Left hindlimb (tissue), 1 donor: ENCODE results near the gene GRK4.
"Not testable (repeated sequence)": the region's sequence is repeated elsewhere in the genome, so short reads cannot be mapped to it uniquely, and the experiment has no call there.

ENCODE experiments used
- DNase-seq: peaks from one replicate; pipeline ENCODE4 v3.0.0-alpha.2; 2018

Gene GRK4

DNA sequence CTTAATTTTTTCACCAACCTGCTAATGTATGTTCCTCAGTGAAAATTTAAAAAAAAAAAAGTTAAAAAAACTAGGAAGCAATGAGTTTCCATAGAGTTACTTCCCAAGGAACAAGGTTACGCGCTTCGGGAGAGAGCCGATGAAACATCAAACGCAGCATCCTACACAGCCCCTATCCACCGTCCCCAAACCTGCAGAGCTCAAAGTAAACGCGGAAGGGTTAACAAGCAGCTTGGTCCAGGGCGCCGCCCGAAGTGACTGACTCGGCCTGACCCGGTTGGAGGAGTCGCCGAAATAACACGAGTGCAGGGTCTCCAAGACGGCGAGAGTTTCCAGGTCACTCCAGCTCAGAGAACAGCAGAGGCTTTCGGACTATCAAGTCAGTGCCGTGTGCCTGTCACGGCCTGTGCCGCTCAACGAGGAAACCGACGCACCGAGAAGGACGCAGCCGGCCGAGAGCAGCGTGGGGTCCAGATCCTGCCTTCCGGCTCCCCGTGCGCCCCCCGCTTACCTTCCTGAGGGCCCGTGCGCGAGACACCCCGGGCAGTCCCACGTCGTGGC lies 677 bp upstream of the GRK4 start:
- no peak for DNase-seq

- no peak for DNase-seq
Measured at GRCh38 chr4:2963966-2964471, 648 bp downstream of the GRK4 start.

- no peak for DNase-seq
Measured at GRCh38 chr4:2964706-2965258, 1.4 kb downstream of the GRK4 start.

- no peak for DNase-seq
Measured at GRCh38 chr4:2965262-2965661, 1.9 kb downstream of the GRK4 start.

GRCh38 chr4:2968381-2968780 lies 5.0 kb downstream of the GRK4 start:
- no peak for DNase-seq

GRCh38 chr4:2971275-2971674 lies 7.9 kb downstream of the GRK4 start:
- DNase-seq: no peak

GRCh38 chr4:2977211-2978088 lies 14.1 kb downstream of the GRK4 start:
- DNase-seq: no peak

GRCh38 chr4:2981256-2981819 lies 18.0 kb downstream of the GRK4 start:
- DNase-seq: no peak

DNA sequence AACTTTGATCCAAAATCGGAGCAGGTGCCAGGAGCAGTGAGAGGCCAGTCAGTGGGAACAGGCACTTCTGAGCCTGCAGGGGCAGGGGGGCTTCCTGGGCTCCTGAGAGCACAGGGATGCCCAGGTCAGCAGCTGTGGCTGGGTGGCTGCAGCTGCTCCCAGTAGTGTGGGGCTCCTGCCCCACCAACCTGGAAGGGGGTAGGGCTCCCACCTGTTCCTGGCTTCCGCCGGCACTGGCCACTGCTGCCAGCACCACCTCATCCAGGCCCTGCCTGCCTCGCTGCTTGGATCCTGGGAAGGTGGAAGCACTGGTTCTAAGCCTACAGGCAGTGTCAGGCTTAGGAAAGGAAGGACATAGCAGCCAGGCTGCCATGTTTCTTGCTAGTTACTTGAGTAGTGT lies 18.6 kb downstream of the GRK4 start:
- DNase-seq: no peak

DNA sequence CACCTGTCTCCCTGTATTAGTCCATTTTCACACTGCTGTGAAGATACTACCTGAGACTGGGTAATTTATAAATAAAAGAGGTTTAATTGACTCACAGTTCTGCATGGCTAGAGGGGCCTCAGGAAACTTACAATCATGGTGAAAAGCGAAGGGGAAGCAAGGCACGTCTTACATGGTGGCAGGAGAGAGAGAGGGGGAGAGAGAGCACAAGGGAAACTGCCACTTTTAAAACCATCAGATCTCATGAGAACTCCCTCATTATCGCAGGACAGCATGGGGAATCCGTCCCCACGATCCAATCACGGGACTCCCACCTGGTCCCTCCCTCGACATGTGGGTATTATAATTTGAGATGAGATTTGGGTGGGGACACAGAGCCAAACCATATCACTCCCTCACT lies 20.3 kb downstream of the GRK4 start:
- DNase-seq: not testable (repeated sequence)

DNA sequence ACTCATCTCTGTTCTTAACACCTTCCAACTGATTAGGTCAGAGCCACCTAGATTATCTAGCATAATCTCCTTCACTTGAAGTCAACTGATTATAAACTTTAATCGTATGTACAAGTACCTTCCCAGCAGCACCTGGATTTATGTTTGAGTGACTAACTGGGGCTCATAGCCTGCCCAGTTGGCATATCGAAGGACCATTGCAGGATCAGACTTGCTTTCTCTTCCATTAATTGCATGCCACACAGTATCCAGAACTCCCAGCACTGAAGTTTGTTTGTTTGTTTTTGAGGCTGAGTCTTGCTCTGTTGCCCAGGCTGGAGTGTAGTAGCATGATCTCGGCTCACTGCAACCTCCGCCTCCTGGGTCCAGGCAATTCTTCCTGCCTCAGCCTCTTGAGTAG lies 27.9 kb downstream of the GRK4 start:
- no peak for DNase-seq

DNA sequence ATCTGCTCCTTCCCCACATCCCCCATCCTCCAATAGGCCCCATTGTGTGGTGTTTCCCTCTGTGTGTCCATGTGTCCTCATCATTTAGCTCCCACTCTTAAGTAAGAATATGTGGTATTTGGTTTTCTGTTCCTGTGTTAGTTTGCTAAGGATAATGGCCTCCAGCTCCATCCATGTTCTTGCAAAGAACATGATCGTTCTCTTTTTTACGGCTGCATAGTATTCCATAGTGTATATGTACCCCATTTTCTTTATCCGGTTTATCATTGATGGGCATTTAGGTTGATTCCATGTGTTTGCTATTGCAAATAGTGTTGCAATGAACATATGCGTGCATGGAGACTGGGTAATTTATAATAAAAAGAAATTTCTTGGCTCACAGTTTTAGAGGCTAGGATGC lies 31.5 kb downstream of the GRK4 start:
- DNase-seq: no peak

DNA sequence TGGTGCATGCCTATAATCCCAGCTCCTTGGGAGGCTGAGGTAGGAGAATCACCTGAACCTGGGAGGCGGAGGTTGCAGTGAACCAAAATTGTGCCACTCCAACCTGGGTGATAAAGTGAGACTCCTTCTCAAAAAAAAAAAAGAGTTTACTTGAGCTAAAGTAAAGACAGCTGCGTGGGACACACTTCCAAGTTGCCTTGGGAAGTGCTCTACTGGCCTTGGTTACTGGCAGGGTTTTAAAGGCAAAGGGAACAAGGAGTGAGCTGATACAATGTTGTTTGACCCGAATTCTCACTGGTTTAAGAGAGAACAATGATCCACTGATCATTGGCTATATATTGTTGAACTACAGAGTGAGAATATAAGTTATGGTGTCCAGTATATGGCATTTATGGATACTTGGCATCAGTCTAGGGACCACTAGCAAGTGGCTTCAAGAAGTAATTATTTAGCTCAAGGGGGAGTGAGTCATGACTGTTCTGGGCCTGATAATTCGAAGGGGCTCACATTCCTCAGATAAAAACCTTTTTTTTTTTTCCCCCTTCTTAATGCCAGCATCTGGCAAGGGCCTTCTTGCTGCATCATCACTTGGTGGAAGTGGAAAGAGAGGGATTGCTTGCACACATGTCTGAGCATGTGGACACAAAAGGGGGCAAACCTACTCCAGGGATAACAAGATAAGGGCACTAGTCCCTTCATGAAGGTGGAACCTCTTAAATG lies 32.3 kb downstream of the GRK4 start:
- DNase-seq: no peak

- no peak for DNase-seq
Measured at GRCh38 chr4:2996415-2996814, 33.0 kb downstream of the GRK4 start.

- DNase-seq: no peak
Measured at GRCh38 chr4:3007724-3008123, 44.4 kb downstream of the GRK4 start.

GRCh38 chr4:3009422-3009821 lies 46.1 kb downstream of the GRK4 start:
- DNase-seq: no peak

DNA sequence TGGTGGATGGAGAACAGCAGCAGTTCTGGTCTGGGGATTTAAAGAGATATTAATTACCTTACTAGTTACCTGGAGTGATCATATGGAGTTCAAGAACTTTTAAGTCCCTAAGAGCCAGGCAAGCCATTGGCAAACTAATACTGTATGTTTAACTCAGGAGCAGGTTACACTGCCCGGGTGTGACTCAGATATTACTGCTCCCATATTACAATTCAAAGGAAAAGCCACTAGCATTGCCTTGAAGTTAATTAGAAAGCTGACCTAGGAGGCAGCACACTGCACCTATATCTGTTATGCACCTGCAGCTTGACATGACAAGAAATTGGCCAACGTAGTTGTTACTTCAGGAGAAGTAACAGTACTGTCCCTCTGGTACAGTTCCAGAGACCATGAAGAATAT lies 47.2 kb downstream of the GRK4 start:
- DNase-seq: no peak

DNA sequence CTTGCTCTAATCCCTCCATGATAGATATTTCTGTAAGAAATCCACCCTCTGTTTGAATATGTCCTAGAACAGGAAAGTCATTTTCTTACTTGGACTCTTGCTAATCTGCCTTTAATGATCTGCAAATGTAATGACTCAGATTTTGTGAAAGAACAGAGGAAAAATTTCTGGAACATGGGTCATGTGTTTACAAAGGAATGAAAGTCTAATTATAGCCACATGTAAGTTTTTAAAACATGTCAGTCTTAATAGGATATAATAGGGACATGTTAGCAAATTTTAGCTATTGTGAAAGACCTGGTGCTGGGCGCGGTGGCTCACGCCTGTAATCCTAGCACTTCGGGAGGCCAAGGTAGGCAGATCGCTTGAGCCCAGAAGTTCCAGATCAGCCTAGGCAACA lies 47.6 kb downstream of the GRK4 start:
- DNase-seq: no peak

DNA sequence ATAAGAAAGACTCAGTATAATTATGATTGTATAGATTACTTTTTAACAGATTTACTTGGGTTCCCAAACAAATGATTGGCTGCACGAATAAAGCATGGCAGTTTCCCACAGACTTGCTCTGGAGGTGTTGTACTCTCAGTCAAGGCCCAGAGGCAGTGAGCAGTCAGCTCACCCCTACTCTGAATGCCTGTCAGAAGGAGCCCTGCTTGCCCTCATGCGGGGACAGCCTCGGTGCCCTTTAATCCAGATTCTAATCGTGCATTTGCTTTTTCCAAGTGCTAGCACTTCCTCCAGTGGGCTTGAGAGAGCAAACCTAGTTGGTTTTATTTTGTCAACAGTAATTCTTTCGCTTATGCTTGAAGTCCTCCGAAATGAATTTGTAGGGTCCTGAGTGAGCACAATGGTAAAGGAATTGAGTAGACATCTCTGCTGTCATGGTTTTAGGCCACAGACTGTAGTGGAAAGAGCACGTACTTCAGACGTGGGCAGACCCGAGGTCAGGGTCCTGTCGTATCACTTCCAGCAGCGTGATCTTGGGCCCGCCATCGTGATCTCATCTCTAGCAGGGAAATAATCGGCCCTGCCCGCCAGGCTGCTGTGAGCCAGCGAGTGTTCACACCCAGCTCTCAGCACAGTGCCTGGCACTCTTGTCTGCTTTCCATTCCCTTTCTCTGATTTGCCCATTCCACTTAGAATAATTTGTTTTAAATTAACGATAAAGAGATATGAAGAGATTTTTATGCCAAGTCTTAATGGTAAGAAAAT lies 48.3 kb downstream of the GRK4 start:
- DNase-seq: no peak

- no peak for DNase-seq
Measured at GRCh38 chr4:3013323-3013722, 50.0 kb downstream of the GRK4 start.

GRCh38 chr4:3013839-3014350 lies 50.5 kb downstream of the GRK4 start:
- no peak for DNase-seq

DNA sequence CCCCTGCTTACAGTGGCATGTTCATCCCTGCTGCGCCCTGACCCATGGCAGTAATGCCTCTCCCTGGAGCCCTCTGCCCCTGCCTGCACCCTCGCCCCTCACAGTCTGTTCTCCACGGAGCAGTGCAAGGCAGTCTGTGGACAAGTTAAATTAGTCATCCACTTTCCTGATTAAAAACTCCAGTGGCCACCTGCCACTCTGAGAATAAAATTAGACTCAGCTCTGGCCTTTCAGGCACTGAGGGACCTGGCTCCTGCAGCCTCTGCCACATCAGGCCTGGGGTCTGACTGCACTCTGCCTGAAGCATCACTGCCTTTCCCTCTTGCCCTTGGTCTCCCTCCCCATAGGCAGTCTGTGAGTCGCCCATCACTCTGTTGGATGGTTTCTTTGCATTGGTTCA lies 53.6 kb downstream of the GRK4 start:
- DNase-seq: no peak
